OCI-LY7 (cell line): Measurements from ENCODE around the gene RPL13. TPM values are rescaled to one million over a fixed set of nuclear protein-coding genes. Genes with fewer than 3 reads are reported as not detected.

Experiments used
- BruUV-seq: library from RNA; stranded (reverse); fragments of 400-500 nt; replicated peaks from 2 replicates; lab custom pipeline; 2021; lab: Mats Ljungman, UMichigan
- CTCF ChIA-PET: fragments of 300-600 bp; sonication (Branson Sonifier 250); formaldehyde crosslinking; loops from one replicate; lab custom pipeline; 2022; ENCODE audit warnings: antibody characterized with exemption; ENCODE audit not compliant: unreplicated experiment; lab: Charles Lee
- POLR2A ChIA-PET: fragments of 300-600 bp; sonication (Branson Sonifier 250); formaldehyde crosslinking; loops from one replicate; lab custom pipeline; 2022; ENCODE audit warnings: antibody characterized with exemption; lab: Charles Lee
- DNase-seq: peaks from one replicate; pipeline ENCODE4 v3.0.0-alpha.2; 2015; ENCODE audit warnings: low spot score
- H2AFZ ChIP-seq: fragments of 200-600 bp; sonication (generic), shearing (Covaris generic); 2 replicates; pipeline ENCODE4 v1.6.1; 2014; ENCODE audit warnings: mild to moderate bottlenecking, antibody characterized with exemption, low read length, moderate library complexity
- H3K27ac ChIP-seq: fragments of 200-600 bp; sonication (generic); 2 replicates; pipeline ENCODE4 v1.5.1; 2014; ENCODE audit warnings: mixed run types, low read depth, mild to moderate bottlenecking, moderate library complexity, low read length, inconsistent platforms; ENCODE audit not compliant: poor library complexity, severe bottlenecking
- H3K36me3 ChIP-seq: fragments of 200-600 bp; sonication (generic); 2 replicates; pipeline ENCODE4 v1.6.1; 2014; ENCODE audit warnings: mild to moderate bottlenecking, antibody characterized with exemption, low read length, moderate library complexity, mixed read lengths; ENCODE audit not compliant: insufficient read depth
- H3K4me1 ChIP-seq: fragments of 200-600 bp; sonication (generic); 2 replicates; pipeline ENCODE4 v1.5.1; 2014; ENCODE audit warnings: mild to moderate bottlenecking, low read length; ENCODE audit not compliant: insufficient read depth, poor library complexity, severe bottlenecking
- H3K4me2 ChIP-seq: fragments of 200-600 bp; sonication (generic); 2 replicates; pipeline ENCODE4 v1.6.1; 2014; ENCODE audit warnings: mild to moderate bottlenecking, low read length
- H3K4me3 ChIP-seq: fragments of 200-600 bp; sonication (generic); 2 replicates; pipeline ENCODE4 v1.5.1; 2014; ENCODE audit warnings: mild to moderate bottlenecking, low read depth, low read length; ENCODE audit not compliant: poor library complexity, severe bottlenecking
- H3K79me2 ChIP-seq: fragments of 200-600 bp; sonication (generic); 2 replicates; pipeline ENCODE4 v1.6.1; 2016; ENCODE audit warnings: low read depth, mild to moderate bottlenecking, low read length, moderate library complexity, mixed read lengths; ENCODE audit not compliant: insufficient read depth
- H3K9me2 ChIP-seq: fragments of 200-600 bp; sonication (generic); 2 replicates; pipeline ENCODE4 v1.6.1; 2016; ENCODE audit warnings: mild to moderate bottlenecking, low read length, mixed read lengths; ENCODE audit not compliant: insufficient read depth
- H3K9me3 ChIP-seq: fragments of 200-600 bp; sonication (generic); 2 replicates; pipeline ENCODE4 v1.6.1; 2014; ENCODE audit warnings: mild to moderate bottlenecking, mixed run types, low read length, mixed read lengths
- H4K20me1 ChIP-seq: fragments of 200-600 bp; sonication (generic); 2 replicates; pipeline ENCODE4 v1.6.1; 2014; ENCODE audit warnings: mild to moderate bottlenecking, antibody characterized with exemption, low read length, moderate library complexity, mixed read lengths; ENCODE audit not compliant: insufficient read depth
- EZH2phosphoT487 ChIP-seq: fragments of 200-600 bp; sonication (generic); IDR thresholded peaks from 2 replicates; pipeline ENCODE4 v1.6.1; 2018; ENCODE audit warnings: low read depth, borderline replicate concordance, mild to moderate bottlenecking, mixed run types, antibody characterized with exemption, low read length, moderate library complexity, mixed read lengths
- intact Hi-C: fragments of 100-400 bp; cut with micrococcal nuclease; formaldehyde crosslinking; loops from one replicate; pipeline ENCODE4 v1.10.0; 2022; ENCODE audit not compliant: unreplicated experiment
- total RNA-seq, 2 experiments: library from RNA; depleted of rRNA in 1 of 2; stranded (reverse); fragments of >200 nt in 1 of 2; shearing (Covaris generic) in 1 of 2; gene quantifications; 2 replicates each; pipeline ENCODE4 v1.2.3, GENCODE V29; 2014 to 2022
- TF ChIP-seq, protein P1 (sequence below): fragments of 200-600 bp; sonication (generic); conservative IDR thresholded peaks from 2 replicates; pipeline ENCODE4 v1.5.1; 2014; ENCODE audit warnings: mild to moderate bottlenecking, antibody characterized with exemption, low read length, moderate library complexity, mixed read lengths

RPL13 gene
- total RNA-seq, 2 experiments from 2014 or later, result 2,928 to 9,791 TPM

DNA sequence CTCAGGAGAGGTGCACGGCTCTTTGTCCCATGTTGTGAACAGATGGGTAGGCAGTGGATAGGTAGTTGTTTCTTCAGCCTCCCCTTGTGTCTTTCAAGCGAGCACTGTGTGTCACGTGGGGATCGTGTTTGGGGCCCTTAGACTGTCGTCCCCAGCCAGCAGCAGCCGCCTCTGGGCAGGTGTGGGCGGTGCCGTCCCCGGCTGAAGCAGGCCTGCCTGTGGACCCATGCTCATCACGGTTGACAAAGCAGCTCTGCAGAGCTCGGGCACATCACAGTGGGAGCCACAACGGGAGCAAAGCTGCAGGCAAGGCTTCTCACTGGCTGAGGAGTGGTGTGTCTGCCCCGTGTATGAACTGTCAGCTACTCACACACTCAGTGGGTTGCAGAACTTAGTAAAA, 4.7 kb upstream of the RPL13 start:
- no peaks in the 10 kb centered on the region for H4K20me1 ChIP-seq
- no peak overlapping the region for H2AFZ ChIP-seq
- peaks cover 7% of the 10 kb centered on the region for H3K4me1 ChIP-seq
- DNase-seq, result no peak
- H3K9me3 ChIP-seq, result no peaks in the 10 kb centered on the region
- BruUV-seq, result no TSS peak
- no peaks in the 10 kb centered on the region for H3K9me2 ChIP-seq
- H3K4me2 ChIP-seq, result no peak overlapping the region
- peaks cover 3% of the 10 kb centered on the region; the same call in 1 of the 2 replicates for H3K79me2 ChIP-seq
- peaks cover 48% of the 10 kb centered on the region for H3K36me3 ChIP-seq
- intact Hi-C loops, result no loop called here
- ChIA-PET CTCF (no interaction called here), POLR2A (no interaction called here)
- TF ChIP-seq, protein P1, sequence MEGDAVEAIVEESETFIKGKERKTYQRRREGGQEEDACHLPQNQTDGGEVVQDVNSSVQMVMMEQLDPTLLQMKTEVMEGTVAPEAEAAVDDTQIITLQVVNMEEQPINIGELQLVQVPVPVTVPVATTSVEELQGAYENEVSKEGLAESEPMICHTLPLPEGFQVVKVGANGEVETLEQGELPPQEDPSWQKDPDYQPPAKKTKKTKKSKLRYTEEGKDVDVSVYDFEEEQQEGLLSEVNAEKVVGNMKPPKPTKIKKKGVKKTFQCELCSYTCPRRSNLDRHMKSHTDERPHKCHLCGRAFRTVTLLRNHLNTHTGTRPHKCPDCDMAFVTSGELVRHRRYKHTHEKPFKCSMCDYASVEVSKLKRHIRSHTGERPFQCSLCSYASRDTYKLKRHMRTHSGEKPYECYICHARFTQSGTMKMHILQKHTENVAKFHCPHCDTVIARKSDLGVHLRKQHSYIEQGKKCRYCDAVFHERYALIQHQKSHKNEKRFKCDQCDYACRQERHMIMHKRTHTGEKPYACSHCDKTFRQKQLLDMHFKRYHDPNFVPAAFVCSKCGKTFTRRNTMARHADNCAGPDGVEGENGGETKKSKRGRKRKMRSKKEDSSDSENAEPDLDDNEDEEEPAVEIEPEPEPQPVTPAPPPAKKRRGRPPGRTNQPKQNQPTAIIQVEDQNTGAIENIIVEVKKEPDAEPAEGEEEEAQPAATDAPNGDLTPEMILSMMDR, result no peak
- no peak for TF ChIP-seq EZH2phosphoT487
- H3K4me3 ChIP-seq, result no peak overlapping the region
- H3K27ac ChIP-seq, result no peak overlapping the region

DNA sequence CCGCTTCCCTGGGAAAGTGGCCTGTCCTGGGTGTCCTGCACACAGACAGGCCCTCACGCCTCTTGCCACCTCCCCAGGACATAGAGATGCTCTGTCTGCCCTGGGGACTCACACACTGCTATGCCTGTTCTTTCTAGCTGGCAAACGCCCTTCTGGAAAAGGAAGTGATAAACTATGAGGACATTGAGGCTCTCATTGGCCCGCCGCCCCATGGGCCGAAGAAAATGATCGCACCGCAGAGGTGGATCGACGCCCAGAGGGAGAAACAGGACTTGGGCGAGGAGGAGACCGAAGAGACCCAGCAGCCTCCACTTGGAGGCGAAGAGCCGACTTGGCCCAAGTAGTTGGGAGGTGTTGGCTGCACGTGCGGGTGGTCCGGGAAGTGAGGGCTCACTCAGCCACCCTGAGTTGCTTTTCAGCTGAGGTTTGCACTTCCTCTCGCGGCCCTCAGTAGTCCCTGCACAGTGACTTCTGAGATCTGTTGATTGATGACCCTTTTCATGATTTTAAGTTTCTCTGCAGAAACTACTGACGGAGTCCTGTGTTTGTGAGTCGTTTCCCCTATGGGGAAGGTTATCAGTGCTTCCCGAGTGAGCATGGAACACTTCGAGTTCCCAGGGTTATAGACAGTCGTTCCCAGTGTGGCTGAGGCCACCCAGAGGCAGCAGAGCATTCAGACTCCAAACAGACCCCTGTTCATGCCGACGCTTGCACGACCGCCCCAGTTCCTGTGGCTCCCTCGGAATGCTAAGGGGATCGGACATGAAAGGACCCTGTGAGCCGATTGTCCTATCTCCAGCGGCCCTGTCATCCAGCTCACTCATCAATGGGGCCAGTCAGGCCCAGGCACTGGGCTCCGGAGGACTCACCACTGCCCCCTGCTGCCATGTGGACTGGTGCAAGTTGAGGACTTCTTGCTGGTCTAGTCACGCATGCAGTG, 3.5 kb upstream of the RPL13 start:
- peaks cover 15% of the 10 kb centered on the region for H3K79me2 ChIP-seq
- TF ChIP-seq EZH2phosphoT487, result no peak
- TF ChIP-seq, protein P1, result peak; percentile 90
- no peak overlapping the region for H2AFZ ChIP-seq
- peak; percentile 75 for DNase-seq
- peaks cover 7% of the 10 kb centered on the region for H4K20me1 ChIP-seq
- H3K36me3 ChIP-seq, result peaks cover 54% of the 10 kb centered on the region
- H3K27ac ChIP-seq, result no peak overlapping the region
- intact Hi-C loops, result loop anchor here (1.0 kb wide), 1 partner anchor 224 kb away; no protein-coding TSS in a partner anchor
- H3K9me2 ChIP-seq, result no peaks in the 10 kb centered on the region
- POLR2A ChIA-PET, result no interaction called here
- H3K9me3 ChIP-seq, result no peaks in the 10 kb centered on the region
- peaks cover 8% of the 10 kb centered on the region for H3K4me1 ChIP-seq
- no peak overlapping the region for H3K4me3 ChIP-seq
- CTCF ChIA-PET, result no interaction called here
- no TSS peak for BruUV-seq
- no peak overlapping the region for H3K4me2 ChIP-seq
